Right lobe of liver (tissue), 6 donors: ENCODE results near the gene ACSM2A. TPM values are rescaled to one million over a fixed set of nuclear protein-coding genes. Genes with fewer than 3 reads are reported as not detected.
"Not testable (repeated sequence)": the region's sequence is repeated elsewhere in the genome, so short reads cannot be mapped to it uniquely, and the experiment has no call there.

ENCODE experiments used
- ATAC-seq, 4 donors: fragments of 200-7000 bp; cut with Tn5 transposase; one replicate each; pipeline ENCODE4 v1.9.1; 2020; ENCODE audit warnings: mild to moderate bottlenecking in 4 of 4, moderate library complexity in 4 of 4
- DNase-seq, 3 donors: peaks; one replicate each; pipeline ENCODE4 v3.0.0-alpha.2; 2020
- H3K27ac ChIP-seq, 3 donors: fragments of 200-600 bp; one replicate each; pipeline ENCODE4 v1.8.0; 2022
- H3K27me3 ChIP-seq, 2 donors: fragments of 200-600 bp; one replicate each; pipeline ENCODE4 v1.8.0; 2022
- H3K36me3 ChIP-seq, 4 donors: fragments of 200-600 bp; sonication (generic) in 1 of 4; one replicate each; pipeline versions ENCODE4 v1.5.1 to v1.8.0; 2017 to 2022; ENCODE audit warnings: control low read depth in 1 of 4
- H3K4me1 ChIP-seq, 4 donors: fragments of 200-600 bp; sonication (generic) in 1 of 4; one replicate each; pipeline versions ENCODE4 v1.5.1 to v1.8.0; 2017 to 2022; ENCODE audit warnings: control low read depth in 1 of 4
- H3K4me3 ChIP-seq, 3 donors: fragments of 200-600 bp; one replicate each; pipeline ENCODE4 v1.8.0; 2022
- H3K9me3 ChIP-seq, 4 donors: fragments of 200-600 bp; sonication (generic) in 1 of 4; one replicate each; pipeline versions ENCODE4 v1.5.1 to v1.8.0; 2017 to 2022; ENCODE audit warnings: control low read depth in 1 of 4
- CTCF ChIP-seq, 4 donors: fragments of 200-600 bp in 3 of 4; fragments of 450-650 bp in 1 of 4; IDR thresholded peaks; one replicate each; pipeline versions ENCODE4 v1.5.1 to v1.8.0; 2016 to 2022; ENCODE audit warnings: antibody characterized with exemption in 4 of 4, mild to moderate bottlenecking in 2 of 4
- POLR2A ChIP-seq: fragments of 450-650 bp; IDR thresholded peaks from one replicate; pipeline ENCODE4 v1.6.1; 2017; ENCODE audit warnings: antibody characterized with exemption, mild to moderate bottlenecking
- WGBS: methylation state at CpG from one replicate; pipeline ENCODE4 v1.1.6; 2018; ENCODE audit warnings: low coverage, low lambda C conversion rate; ENCODE audit not compliant: insufficient coverage; ENCODE audit errors: missing lambda C conversion rate; 5-methylcytosine and 5-hydroxymethylcytosine counted together
- intact Hi-C, 2 donors: fragments of 100-400 bp; cut with DNase I; formaldehyde crosslinking; loops; one replicate each; pipeline versions ENCODE4 v1.11.2 to v1.14.1; 2022
- total RNA-seq, 6 experiments: library from RNA; depleted of rRNA in 2 of 6; stranded (reverse); fragments of >200 nt in 2 of 6; fragmentation: NEBNext Ultra II Directional in 3 of 6; extraction: Animal tissue kit (Norgen Biotek cat#: 25700) in 3 of 6; gene quantifications; one replicate each; pipeline versions ENCODE4 v1.1.0 to v1.2.4, GENCODE V29; 2016 to 2023
- donor health status: DM: no; HTN: yes; CAD: no.
- donor health status: DM: no; HTN: no; CAD: no.
- donor health status: DM: no; HTN: no; CAD: no.
- donor health status: DM: no; HTN: yes; CAD: no.
- donor health status: DM: no; HTN: yes; CAD: no.

ACSM2A gene
- total RNA-seq, 6 experiments from 2014 or later: 120 to 532 (median 241) TPM

DNA sequence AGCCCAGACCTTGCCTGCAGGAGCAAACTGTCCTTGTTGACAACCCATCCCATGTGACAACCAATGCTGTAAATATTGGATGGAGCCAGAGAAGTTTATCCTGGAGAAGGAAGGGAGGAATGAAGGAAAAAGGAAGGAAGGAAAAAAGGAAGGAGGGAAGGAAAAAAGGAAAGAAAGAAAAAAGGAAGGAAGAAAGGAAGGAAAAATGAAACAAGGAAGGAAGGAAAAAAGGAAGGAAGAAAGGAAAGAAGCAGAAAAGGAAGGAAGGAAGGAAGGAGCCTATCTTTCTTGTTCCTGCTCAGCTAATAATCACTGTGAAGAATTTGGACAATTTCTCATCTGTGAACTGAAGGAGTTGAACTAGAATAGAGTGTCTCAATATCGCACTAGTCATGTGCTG lies 68.8 kb downstream of the ACSM2A start:
- Histone ChIP-seq H3K4me1 (no peaks in the 10 kb centered on the region), H3K27ac (no peak overlapping the region), H3K9me3 (no peaks in the 10 kb centered on the region), H3K4me3 (no peak overlapping the region), H3K36me3 (no peaks in the 10 kb centered on the region), H3K27me3 (no peaks in the 10 kb centered on the region)
- ATAC-seq (no peak), DNase-seq (no peak)
- intact Hi-C loops: no loop called here
- WGBS: 50% methylated on average over 1 of the region's 1 CpG
- TF ChIP-seq CTCF (IDR thresholded peaks at IDR 0.05) (no peak), POLR2A (no peak)

GRCh38 chr16:20531795-20532194 lies 80.5 kb downstream of the ACSM2A start:
- not testable (repeated sequence) for DNase-seq

DNA sequence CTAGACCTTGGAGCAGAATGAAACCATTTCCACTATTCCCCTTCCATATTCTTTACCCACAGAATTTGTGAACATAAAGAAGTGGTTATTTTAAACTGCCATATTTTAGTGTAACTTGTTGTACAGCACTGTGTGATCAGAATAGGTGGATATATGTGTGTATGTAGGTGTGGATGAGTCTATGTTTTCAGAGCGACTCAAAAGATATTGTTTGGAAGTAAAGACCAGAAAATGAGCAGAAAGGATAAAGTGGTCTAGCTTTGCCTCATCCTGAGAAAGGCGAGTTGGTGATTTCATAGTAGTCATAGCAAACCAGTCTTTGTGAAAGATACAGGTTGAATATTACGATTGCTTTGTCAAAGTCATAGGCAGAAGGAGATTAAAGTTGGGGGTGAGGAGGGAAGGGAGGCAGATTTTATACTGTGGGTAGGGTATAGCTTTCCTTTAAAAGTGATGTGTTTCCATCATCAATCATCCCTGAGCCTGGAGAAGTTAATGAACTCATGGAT lies 81.0 kb downstream of the ACSM2A start:
- H3K9me3 ChIP-seq, H3K4me3 ChIP-seq, intact Hi-C loops, H3K27ac ChIP-seq, H3K4me1 ChIP-seq, DNase-seq, H3K27me3 ChIP-seq: not testable (repeated sequence)
- no CpG with 5 or more reads among the region's 3 CpGs for WGBS
- peak in 1 of 4 donors; percentile 1 for ATAC-seq
- peaks cover 0 to 19% (median 10%) of the 10 kb centered on the region in 4 donors for H3K36me3 ChIP-seq

More at GRCh38 chr16:20531795-20532194, 80.5 kb downstream of the ACSM2A start:
- peaks cover 0 to 14% (median 7%) of the 10 kb centered on the region in 4 donors for H3K36me3 ChIP-seq
- ATAC-seq: peak; percentile 47 to 68 (median 52)
- H3K27ac ChIP-seq, H3K9me3 ChIP-seq, H3K4me1 ChIP-seq, H3K27me3 ChIP-seq, intact Hi-C loops, H3K4me3 ChIP-seq: not testable (repeated sequence)
- no CpG with 5 or more reads among the region's 13 CpGs for WGBS

DNA sequence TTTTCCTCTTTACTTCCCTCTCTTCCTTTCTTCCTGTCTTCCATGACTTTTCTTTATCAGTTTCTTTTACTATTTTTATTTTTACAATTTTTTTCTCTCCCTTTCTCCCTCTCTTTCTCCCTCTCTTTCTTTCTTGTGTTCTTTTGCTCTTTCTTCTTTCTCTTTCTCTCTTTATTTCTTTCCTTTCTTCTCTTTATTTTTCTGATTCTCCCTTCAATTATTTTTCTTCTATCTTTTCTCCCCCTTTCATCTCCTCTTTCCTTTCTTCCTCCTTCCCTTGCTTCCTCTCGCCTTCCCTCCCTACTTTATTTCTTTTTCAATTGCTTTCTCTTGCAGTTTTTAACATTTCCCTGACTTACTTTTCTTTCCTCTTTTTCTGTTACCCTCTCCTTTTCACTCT lies 85.3 kb downstream of the ACSM2A start:
- H3K4me1 ChIP-seq, intact Hi-C loops, ATAC-seq, H3K27ac ChIP-seq, DNase-seq, H3K4me3 ChIP-seq, H3K27me3 ChIP-seq, H3K9me3 ChIP-seq: not testable (repeated sequence)
- H3K36me3 ChIP-seq: peaks cover 0 to 48% (median 19%) of the 10 kb centered on the region in 4 donors
- WGBS: 43% methylated on average over 1 of the region's 1 CpG

Other genes starting within 250 kb of the ACSM2A start
- under 1 TPM in 1 of 6 experiments, not detected in 5; 0.12 TPM for gene GP2, start 124.0 kb upstream of the ACSM2A start, total RNA-seq
- not detected for gene UMOD, start 98.8 kb upstream of the ACSM2A start, total RNA-seq
- not detected for gene PDILT, start 46.8 kb upstream of the ACSM2A start, total RNA-seq
- gene ACSM5, start 42.0 kb upstream of the ACSM2A start, total RNA-seq: 100 to 1,000 TPM in 4 of 6 experiments, 10 to 100 TPM in 2; 45.8 to 231 (median 151) TPM
- 100 to 1,000 TPM; 192 to 603 (median 408) TPM for gene ACSM2B, start 124.8 kb downstream of the ACSM2A start, total RNA-seq
- gene ACSM1, start 246.2 kb downstream of the ACSM2A start, total RNA-seq: 10 to 100 TPM in 1 of 6 experiments, 1 to 10 TPM in 4, under 1 TPM in 1; 0.90 to 11.1 (median 1.6) TPM